MG63 (cell line): Measurements from ENCODE around the gene APBB1. TPM values are rescaled to one million over a fixed set of nuclear protein-coding genes. Genes with fewer than 3 reads are reported as not detected.

Experiments
- DNase-seq: peaks from one replicate; pipeline ENCODE4 v3.0.0-alpha.2; 2020
- H3K27me3 ChIP-seq: fragments of 250-450 bp; sonication (Bioruptor Pico); 2 replicates; pipeline ENCODE4 v1.5.1; 2020; ENCODE audit warnings: mild to moderate bottlenecking, moderate library complexity
- H3K36me3 ChIP-seq: fragments of 250-450 bp; sonication (Bioruptor Pico); 2 replicates; pipeline ENCODE4 v1.5.1; 2020; ENCODE audit warnings: mild to moderate bottlenecking, moderate library complexity
- H3K4me3 ChIP-seq: fragments of 250-450 bp; sonication (Bioruptor Pico); 2 replicates; pipeline ENCODE4 v1.5.1; 2020; ENCODE audit warnings: mild to moderate bottlenecking, moderate library complexity
- H3K9me3 ChIP-seq: fragments of 250-450 bp; sonication (Bioruptor Pico); 2 replicates; pipeline ENCODE4 v1.5.1; 2020; ENCODE audit warnings: mild to moderate bottlenecking, moderate library complexity
- total RNA-seq: library from RNA; depleted of rRNA; stranded (reverse); fragments of >200 nt; shearing (Covaris generic); gene quantifications from 2 replicates; pipeline ENCODE4 v1.2.3, GENCODE V29; 2014; ENCODE audit warnings: low replicate concordance

The APBB1 gene
- total RNA-seq, 1 experiment from 2014 or later, result 21.1 TPM

GRCh38 chr11:6433998-6434660, 15.2 kb upstream of the APBB1 start:
- no peaks in the 10 kb centered on the region for H3K27me3 ChIP-seq
- no peak for DNase-seq
- no peaks in the 10 kb centered on the region for H3K9me3 ChIP-seq
- H3K4me3 ChIP-seq, result no peak overlapping the region
- H3K36me3 ChIP-seq, result no peaks in the 10 kb centered on the region

- H3K27me3 ChIP-seq, result no peaks in the 10 kb centered on the region
- no peak overlapping the region for H3K4me3 ChIP-seq
- no peaks in the 10 kb centered on the region for H3K36me3 ChIP-seq
- peak; percentile 68 for DNase-seq
- H3K9me3 ChIP-seq, result no peaks in the 10 kb centered on the region
These were observed 13.0 kb upstream of the APBB1 start for GRCh38 chr11:6431861-6432260.

- DNase-seq, result no peak
- no peaks in the 10 kb centered on the region for H3K36me3 ChIP-seq
- no peaks in the 10 kb centered on the region for H3K9me3 ChIP-seq
- H3K27me3 ChIP-seq, result no peaks in the 10 kb centered on the region; the same call in 1 of the 2 replicates
- H3K4me3 ChIP-seq, result no peak overlapping the region
These were observed 8.6 kb upstream of the APBB1 start for GRCh38 chr11:6427516-6427915.

GRCh38 chr11:6420677-6421076, 1.8 kb upstream of the APBB1 start:
- Histone ChIP-seq H3K4me3 (no peak overlapping the region), H3K36me3 (no peaks in the 10 kb centered on the region), H3K27me3 (no peaks in the 10 kb centered on the region; the same call in 1 of the 2 replicates), H3K9me3 (no peaks in the 10 kb centered on the region)
- no peak for DNase-seq

- H3K36me3 ChIP-seq, result no peaks in the 10 kb centered on the region
- no peaks in the 10 kb centered on the region; the same call in 1 of the 2 replicates for H3K27me3 ChIP-seq
- no peaks in the 10 kb centered on the region for H3K9me3 ChIP-seq
- peak overlapping the region; percentile 58 for H3K4me3 ChIP-seq
- DNase-seq, result no peak
These were observed 311 bp downstream of the APBB1 start for GRCh38 chr11:6418557-6419008.

GRCh38 chr11:6417907-6418556, 862 bp downstream of the APBB1 start:
- H3K4me3 ChIP-seq, result no peak overlapping the region; the same call in 1 of the 2 replicates
- H3K27me3 ChIP-seq, result no peaks in the 10 kb centered on the region
- no peak for DNase-seq
- no peaks in the 10 kb centered on the region for H3K9me3 ChIP-seq
- H3K36me3 ChIP-seq, result no peaks in the 10 kb centered on the region

GRCh38 chr11:6415797-6416196, 3.1 kb downstream of the APBB1 start:
- no peaks in the 10 kb centered on the region for H3K36me3 ChIP-seq
- H3K27me3 ChIP-seq, result no peaks in the 10 kb centered on the region
- no peaks in the 10 kb centered on the region for H3K9me3 ChIP-seq
- no peak overlapping the region for H3K4me3 ChIP-seq
- no peak for DNase-seq

GRCh38 chr11:6414874-6415328, 4.0 kb downstream of the APBB1 start:
- peak; percentile 33 for DNase-seq
- no peaks in the 10 kb centered on the region for H3K9me3 ChIP-seq
- H3K36me3 ChIP-seq, result no peaks in the 10 kb centered on the region
- H3K4me3 ChIP-seq, result no peak overlapping the region
- H3K27me3 ChIP-seq, result no peaks in the 10 kb centered on the region

- no peak for DNase-seq
These were observed 5.1 kb downstream of the APBB1 start for GRCh38 chr11:6413791-6414201.

GRCh38 chr11:6411594-6412031, 7.3 kb downstream of the APBB1 start:
- no peak overlapping the region for H3K4me3 ChIP-seq
- H3K27me3 ChIP-seq, result no peaks in the 10 kb centered on the region
- H3K36me3 ChIP-seq, result no peaks in the 10 kb centered on the region
- DNase-seq, result no peak
- no peaks in the 10 kb centered on the region for H3K9me3 ChIP-seq

More at GRCh38 chr11:6413791-6414201, 5.1 kb downstream of the APBB1 start:
- Histone ChIP-seq H3K4me3 (no peak overlapping the region), H3K9me3 (no peaks in the 10 kb centered on the region), H3K36me3 (no peaks in the 10 kb centered on the region), H3K27me3 (no peaks in the 10 kb centered on the region)

GRCh38 chr11:6410695-6411430, 8.0 kb downstream of the APBB1 start:
- no peaks in the 10 kb centered on the region for H3K9me3 ChIP-seq
- H3K4me3 ChIP-seq, result no peak overlapping the region
- no peak for DNase-seq
- no peaks in the 10 kb centered on the region for H3K36me3 ChIP-seq
- H3K27me3 ChIP-seq, result no peaks in the 10 kb centered on the region

- Histone ChIP-seq H3K27me3 (no peaks in the 10 kb centered on the region), H3K4me3 (no peak overlapping the region), H3K36me3 (no peaks in the 10 kb centered on the region), H3K9me3 (no peaks in the 10 kb centered on the region)
- no peak for DNase-seq
These were observed 12.5 kb downstream of the APBB1 start for GRCh38 chr11:6406370-6406769.

GRCh38 chr11:6405846-6406245, 13.0 kb downstream of the APBB1 start:
- H3K9me3 ChIP-seq, result no peaks in the 10 kb centered on the region
- H3K36me3 ChIP-seq, result no peaks in the 10 kb centered on the region
- DNase-seq, result no peak
- H3K27me3 ChIP-seq, result no peaks in the 10 kb centered on the region
- H3K4me3 ChIP-seq, result no peak overlapping the region

GRCh38 chr11:6405052-6405667, 13.7 kb downstream of the APBB1 start:
- H3K36me3 ChIP-seq, result no peaks in the 10 kb centered on the region
- no peak for DNase-seq
- no peaks in the 10 kb centered on the region for H3K9me3 ChIP-seq
- H3K4me3 ChIP-seq, result no peak overlapping the region
- H3K27me3 ChIP-seq, result no peaks in the 10 kb centered on the region

- H3K27me3 ChIP-seq, result no peaks in the 10 kb centered on the region
- no peak overlapping the region for H3K4me3 ChIP-seq
- no peaks in the 10 kb centered on the region for H3K36me3 ChIP-seq
- DNase-seq, result no peak
- H3K9me3 ChIP-seq, result no peaks in the 10 kb centered on the region
These were observed 14.4 kb downstream of the APBB1 start for GRCh38 chr11:6404342-6405051.

- Histone ChIP-seq H3K9me3 (no peaks in the 10 kb centered on the region), H3K27me3 (no peaks in the 10 kb centered on the region), H3K4me3 (no peak overlapping the region), H3K36me3 (no peaks in the 10 kb centered on the region)
- DNase-seq, result no peak
These were observed 15.4 kb downstream of the APBB1 start for GRCh38 chr11:6403539-6403938.
